Mammary epithelial cell (primary cell): Measurements from ENCODE around the gene CPN1.

Experiments
- CTCF ChIP-seq, 2 donors: IDR thresholded peaks in 1 of 2; conservative IDR thresholded peaks in 1 of 2; 2 replicates each; pipeline ENCODE4 v1.5.1; 2011 to 2012; ENCODE audit warnings: inconsistent platforms in 2 of 2, low read length in 2 of 2, mild to moderate bottlenecking in 2 of 2, control low read depth in 1 of 2, low read depth in 1 of 2; ENCODE audit not compliant: insufficient read depth in 1 of 2; ENCODE audit errors: extremely low read depth in 1 of 2
- EZH2 ChIP-seq: IDR thresholded peaks from 2 replicates; pipeline ENCODE4 v1.6.1; 2012; ENCODE audit warnings: low read length, inconsistent platforms, borderline replicate concordance

GRCh38 chr10:100008708-100009282, 72.9 kb downstream of the CPN1 start:
- TF ChIP-seq EZH2 (no peak), CTCF (conservative IDR thresholded peaks at IDR 0.05 in 1 of 2, IDR thresholded peaks at IDR 0.05 in 1 of 2; ENCODE audit: extremely low read depth in 1 of 2, insufficient read depth in 1 of 2, low read depth in 1 of 2, low read length in 2 of 2) (no peak)
